ENCODE results near the gene TNNI3. TPM values are rescaled to one million over a fixed set of nuclear protein-coding genes. Genes with fewer than 3 reads are reported as not detected.
A peak's percentile ranks its signal among the peaks of the same experiment; 100 is the strongest.

The TNNI3 gene
- total and polyA plus RNA-seq, 9 of the 15 experiments (the other 6 are each of a cell fraction or from before 2014, with no cell fraction given): 4.7 to 158 (median 42.0) TPM

GRCh38 chr19:55179606-55180484 lies 22.3 kb upstream of the TNNI3 start, which contains the start of gene SYT5 (continued):
- TF ChIP-seq TSHZ1 (CRISPR knock-in tag; IDR thresholded peaks at IDR 0.05): no peak
- no peak for TF ChIP-seq MTA1 (IDR thresholded peaks at IDR 0.05; ENCODE audit: borderline replicate concordance)
- no peak for TF ChIP-seq ZNF589 (CRISPR knock-in tag; IDR thresholded peaks at IDR 0.05; ENCODE audit: low read depth)
- peak; percentile 96 to 99 for TF ChIP-seq MAZ (CRISPR knock-in tag; conservative IDR thresholded peaks at IDR 0.05 in 1 of 2, IDR thresholded peaks at IDR 0.05 in 1 of 2)
- TF ChIP-seq NR2C1 (IDR thresholded peaks at IDR 0.05): no peak
- TF ChIP-seq NR2C1 (tag; IDR thresholded peaks at IDR 0.05): no peak
- no peak for TF ChIP-seq ZNF408 (CRISPR knock-in tag; IDR thresholded peaks at IDR 0.05; ENCODE audit: low read depth)
